ENCODE results near the gene APOL4.
"Not testable (repeated sequence)": the region's sequence is repeated elsewhere in the genome, so short reads cannot be mapped to it uniquely, and the experiment has no call there.

APOL4 gene

GRCh38 chr22:36210224-36210623 is 8.6 kb upstream of the APOL4 start:
- POLR2A ChIA-PET, result no interaction called here
- CTCF ChIA-PET, result interaction anchor here (0.6 to 1.5 kb wide), 2 partner anchors 16 to 25 kb away, joined by 3 to 5 read pairs; no protein-coding TSS in a partner anchor
- no peak for DNase-seq (ENCODE audit: low read depth, low spot score)
- no peak overlapping the region for H3K4me3 ChIP-seq (ENCODE audit: low read depth, low read length)
- no peak for TF ChIP-seq CTCF (IDR thresholded peaks at IDR 0.05; ENCODE audit: insufficient read depth, low read length, missing control alignments)

GRCh38 chr22:36209488-36209908 is 7.9 kb upstream of the APOL4 start:
- CTCF ChIA-PET; DNase-seq (ENCODE audit: low read depth, low spot score); H3K4me3 ChIP-seq (ENCODE audit: low read depth, low read length); POLR2A ChIA-PET: not testable (repeated sequence)

GRCh38 chr22:36208914-36209313 is 7.3 kb upstream of the APOL4 start:
- DNase-seq (ENCODE audit: low read depth, low spot score), result no peak
- ChIA-PET CTCF (interaction anchor here (0.8 to 1.4 kb wide), 7 partner anchors 8 to 277 kb away, joined by 3 to 4 read pairs (median 3); no protein-coding TSS in a partner anchor), POLR2A (no interaction called here)
- no peak for TF ChIP-seq CTCF (IDR thresholded peaks at IDR 0.05; ENCODE audit: insufficient read depth, low read length, missing control alignments)
- H3K4me3 ChIP-seq (ENCODE audit: low read depth, low read length), result no peak overlapping the region

GRCh38 chr22:36208162-36208765 is 6.7 kb upstream of the APOL4 start:
- POLR2A ChIA-PET, result no interaction called here
- CTCF ChIA-PET, result interaction anchor here (0.8 to 1.4 kb wide), 7 partner anchors 8 to 278 kb away, joined by 3 to 4 read pairs (median 3); no protein-coding TSS in a partner anchor
- no peak for DNase-seq (ENCODE audit: low read depth, low spot score)
- no peak overlapping the region for H3K4me3 ChIP-seq (ENCODE audit: low read depth, low read length)
- no peak for TF ChIP-seq CTCF (IDR thresholded peaks at IDR 0.05; ENCODE audit: insufficient read depth, low read length, missing control alignments)

- no peak overlapping the region for H3K4me3 ChIP-seq (ENCODE audit: low read depth, low read length)
- CTCF ChIA-PET, result interaction anchor here (1.2 to 1.5 kb wide), 2 partner anchors 14 to 280 kb away, joined by 3 to 5 read pairs; no protein-coding TSS in a partner anchor
- TF ChIP-seq CTCF (IDR thresholded peaks at IDR 0.05; ENCODE audit: insufficient read depth, low read length, missing control alignments), result no peak
- POLR2A ChIA-PET, result no interaction called here
- no peak for DNase-seq (ENCODE audit: low read depth, low spot score)
Observed at GRCh38 chr22:36206255-36206654, 4.6 kb upstream of the APOL4 start.

- CTCF ChIA-PET, result interaction anchor here (0.9 kb wide), 1 partner anchor 28 kb away, joined by 4 read pairs; no protein-coding TSS in a partner anchor
- H3K4me3 ChIP-seq (ENCODE audit: low read depth, low read length); DNase-seq (ENCODE audit: low read depth, low spot score); POLR2A ChIA-PET: not testable (repeated sequence)
Observed at GRCh38 chr22:36205573-36205972, 4.0 kb upstream of the APOL4 start.

- no peak for TF ChIP-seq CTCF (IDR thresholded peaks at IDR 0.05; ENCODE audit: insufficient read depth, low read length, missing control alignments)
- ChIA-PET CTCF (interaction anchor here (0.8 to 1.2 kb wide), 4 partner anchors 10 to 282 kb away, joined by 3 to 4 read pairs (median 3); no protein-coding TSS in a partner anchor), POLR2A (no interaction called here)
- no peak for DNase-seq (ENCODE audit: low read depth, low spot score)
- no peak overlapping the region for H3K4me3 ChIP-seq (ENCODE audit: low read depth, low read length)
Observed at GRCh38 chr22:36204632-36205015, 3.0 kb upstream of the APOL4 start.

Measured in AG04449 (cell line).